BLaER1 (cell line): ENCODE measurements around the gene R3HDM4.

Source experiments
- H3K27ac ChIP-seq: shearing (Covaris generic); formaldehyde crosslinking; 2 replicates; pipeline ENCODE4 v1.8.1; 2022
- H3K27me3 ChIP-seq: shearing (Covaris generic); formaldehyde crosslinking; 2 replicates; pipeline ENCODE4 v1.8.1; 2022
- H3K36me3 ChIP-seq: shearing (Covaris generic); formaldehyde crosslinking; 2 replicates; pipeline ENCODE4 v1.8.1; 2022
- H3K4me1 ChIP-seq: shearing (Covaris generic); formaldehyde crosslinking; 2 replicates; pipeline ENCODE4 v1.8.1; 2022
- H3K4me2 ChIP-seq: shearing (Covaris generic); formaldehyde crosslinking; 2 replicates; pipeline ENCODE4 v1.8.1; 2022
- H3K4me3 ChIP-seq: shearing (Covaris generic); formaldehyde crosslinking; 2 replicates; pipeline ENCODE4 v1.8.1; 2022
- H3K9ac ChIP-seq: shearing (Covaris generic); formaldehyde crosslinking; 2 replicates; pipeline ENCODE4 v1.8.1; 2022
- H3K9me3 ChIP-seq: shearing (Covaris generic); formaldehyde crosslinking; 2 replicates; pipeline ENCODE4 v1.8.1; 2022
- H4K20me1 ChIP-seq: shearing (Covaris generic); formaldehyde crosslinking; 2 replicates; pipeline ENCODE4 v1.8.1; 2022
- Cebpa-rat ChIP-seq: shearing (Covaris generic); IDR thresholded peaks from 2 replicates; pipeline ENCODE4 v1.8.1; 2022

The R3HDM4 gene

DNA sequence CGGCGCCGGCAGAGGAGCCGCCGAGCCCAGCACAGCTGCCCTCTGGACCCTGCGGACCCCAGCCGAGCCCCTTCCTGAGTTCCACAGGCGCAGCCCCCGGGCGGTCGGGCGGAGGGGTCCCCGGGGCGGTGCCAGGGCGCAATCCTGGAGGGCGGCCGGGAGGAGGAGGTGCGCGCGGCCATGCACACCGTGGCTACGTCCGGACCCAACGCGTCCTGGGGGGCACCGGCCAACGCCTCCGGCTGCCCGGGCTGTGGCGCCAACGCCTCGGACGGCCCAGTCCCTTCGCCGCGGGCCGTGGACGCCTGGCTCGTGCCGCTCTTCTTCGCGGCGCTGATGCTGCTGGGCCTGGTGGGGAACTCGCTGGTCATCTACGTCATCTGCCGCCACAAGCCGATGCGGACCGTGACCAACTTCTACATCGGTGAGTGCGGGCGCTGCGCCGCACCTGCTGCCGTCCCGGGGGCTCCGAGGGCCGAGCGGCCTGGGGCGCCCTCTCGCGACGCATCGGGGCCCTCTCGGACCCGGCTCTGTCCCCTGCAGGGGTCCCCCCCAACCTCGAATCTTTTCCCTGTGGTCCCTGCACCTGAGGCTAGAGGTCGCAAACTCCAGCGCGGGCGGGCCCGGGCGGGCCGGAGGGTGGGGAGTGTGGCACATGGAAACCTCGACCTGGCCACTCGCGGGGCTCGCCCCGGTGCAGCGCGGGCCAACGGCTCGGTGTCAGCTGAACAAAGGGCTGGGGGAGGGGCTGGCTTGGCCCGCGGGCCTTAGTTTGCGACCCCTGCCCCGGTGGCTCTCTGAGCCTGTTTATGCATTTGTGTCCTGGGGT, 4.5 kb upstream of the R3HDM4 start, which contains the start of gene KISS1R:
TSS of gene KISS1R (plus strand) at position 11 of the 829 bp plus-strand sequence. CDS start at position 181, 170 bp downstream.
- no peak for TF ChIP-seq Cebpa-rat
- H3K4me2 ChIP-seq = peak within 1 kb of the TSS; percentile 78
- no peak within 1 kb of the TSS for H3K9ac ChIP-seq
- H3K27ac ChIP-seq = no peak within 1 kb of the TSS
- no peaks in the 10 kb centered on the region for H3K36me3 ChIP-seq
- H3K9me3 ChIP-seq = no peaks in the 10 kb centered on the region
- peaks cover 76% of the 10 kb centered on the region for H3K27me3 ChIP-seq
- H3K4me3 ChIP-seq = peak within 1 kb of the TSS; percentile 60
- peaks cover 34% of the 10 kb centered on the region for H4K20me1 ChIP-seq
- peaks cover 41% of the 10 kb centered on the region for H3K4me1 ChIP-seq

GRCh38 chr19:916645-917322, 3.8 kb upstream of the R3HDM4 start:
- Histone ChIP-seq H3K27me3 (peaks cover 72% of the 10 kb centered on the region), H3K4me1 (peaks cover 41% of the 10 kb centered on the region), H3K4me2 (peak overlapping the region; percentile 78), H4K20me1 (peaks cover 34% of the 10 kb centered on the region), H3K27ac (no peak overlapping the region), H3K9me3 (no peaks in the 10 kb centered on the region), H3K9ac (no peak overlapping the region), H3K4me3 (peak overlapping the region; percentile 60), H3K36me3 (no peaks in the 10 kb centered on the region)
- TF ChIP-seq Cebpa-rat = no peak

GRCh38 chr19:912181-913079, 589 bp downstream of the R3HDM4 start:
- H3K4me1 ChIP-seq = peaks cover 42% of the 10 kb centered on the region
- H3K9ac ChIP-seq = peak overlapping the region; percentile 86
- peak overlapping the region; percentile 84 for H3K27ac ChIP-seq
- H3K4me3 ChIP-seq = peak overlapping the region; percentile 90
- H3K4me2 ChIP-seq = peak overlapping the region; percentile 59
- TF ChIP-seq Cebpa-rat = no peak
- no peaks in the 10 kb centered on the region for H3K9me3 ChIP-seq
- peaks cover 31% of the 10 kb centered on the region for H3K27me3 ChIP-seq
- H4K20me1 ChIP-seq = peaks cover 47% of the 10 kb centered on the region
- 0 out of 2 replicates have a peak, but pooled peaks cover 5% of the 10 kb centered on the region for H3K36me3 ChIP-seq

DNA sequence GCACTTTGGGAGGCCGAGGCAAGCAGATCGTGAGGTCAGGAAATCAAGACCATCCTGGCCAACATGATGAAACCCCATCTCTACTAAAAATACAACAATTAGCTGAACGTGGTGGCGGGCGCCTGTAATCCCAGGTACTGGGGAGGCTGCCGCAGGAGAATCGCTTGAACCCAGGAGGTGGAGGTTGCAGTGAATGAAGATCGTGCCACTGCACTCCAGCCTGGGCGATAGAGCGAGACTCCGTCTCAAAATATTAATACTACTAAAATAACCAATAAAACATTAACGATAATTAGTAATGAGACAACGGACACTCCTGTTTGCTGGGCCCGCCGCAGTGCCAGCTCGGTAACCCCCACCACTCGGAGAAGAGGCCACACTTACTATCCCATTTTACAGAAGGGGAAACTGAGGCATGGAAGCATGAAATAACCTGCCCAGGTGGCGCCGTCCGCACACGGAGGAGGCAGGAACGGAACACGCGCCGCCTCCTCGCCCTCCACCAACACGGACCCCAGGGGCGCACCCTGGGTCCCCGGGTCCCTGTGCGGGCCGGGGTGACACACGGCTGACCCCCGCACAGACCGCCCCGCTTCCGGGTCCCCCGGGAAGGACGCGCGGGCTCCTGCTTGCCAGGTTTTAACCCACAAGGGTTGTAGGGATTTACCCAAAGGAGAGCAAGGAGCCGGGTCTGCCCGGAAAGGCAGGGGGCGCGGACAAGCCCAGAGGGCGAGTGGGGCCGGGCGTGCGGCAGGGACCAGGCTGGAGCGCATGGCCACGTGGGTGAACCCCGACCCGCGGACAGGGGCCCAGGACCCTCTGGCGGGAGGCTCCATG, 1.6 kb downstream of the R3HDM4 start:
- no peak overlapping the region; the same call in 1 of the 2 replicates for H3K4me2 ChIP-seq
- H3K4me3 ChIP-seq = no peak overlapping the region
- peaks cover 21% of the 10 kb centered on the region for H3K27me3 ChIP-seq
- TF ChIP-seq Cebpa-rat = no peak
- peaks cover 53% of the 10 kb centered on the region for H4K20me1 ChIP-seq
- H3K36me3 ChIP-seq = 0 out of 2 replicates have a peak, but pooled peaks cover 5% of the 10 kb centered on the region
- H3K27ac ChIP-seq = no peak overlapping the region
- no peaks in the 10 kb centered on the region for H3K9me3 ChIP-seq
- no peak overlapping the region for H3K9ac ChIP-seq
- peaks cover 48% of the 10 kb centered on the region for H3K4me1 ChIP-seq

DNA sequence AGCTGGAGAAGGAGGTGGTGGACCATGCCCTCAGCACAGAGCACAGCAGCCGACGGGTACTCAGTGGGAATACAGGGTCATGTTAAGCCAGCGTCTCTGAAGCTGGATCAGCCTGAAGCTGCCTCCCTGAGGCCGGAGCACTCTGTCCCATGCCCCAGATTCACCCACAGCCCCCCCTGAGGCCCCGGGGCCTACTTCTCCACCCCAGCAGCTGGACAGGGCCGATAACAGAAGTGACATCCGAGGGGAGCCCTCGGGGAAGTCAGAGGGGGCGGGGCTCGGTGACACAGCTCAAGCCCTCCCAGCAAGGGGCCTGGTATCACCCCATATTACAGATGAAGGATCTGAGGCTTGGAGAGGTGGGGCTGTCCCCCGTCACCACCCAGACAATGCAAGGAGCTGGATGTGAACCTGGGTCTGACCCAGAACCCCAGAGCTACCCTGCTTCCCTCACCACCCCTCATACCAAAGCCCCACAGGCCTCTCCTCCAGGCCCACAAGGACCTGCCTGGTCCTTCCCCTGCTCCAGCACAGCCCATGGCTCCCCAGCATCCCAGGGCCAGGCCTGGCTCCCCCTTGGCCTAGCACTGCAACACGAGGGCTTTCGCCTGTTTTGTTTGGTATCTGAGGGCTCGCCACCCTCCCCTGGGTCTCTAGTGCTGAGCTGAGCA, 5.7 kb downstream of the R3HDM4 start:
- H3K27me3 ChIP-seq = no peaks in the 10 kb centered on the region

GRCh38 chr19:906480-906879, 6.5 kb downstream of the R3HDM4 start:
- Histone ChIP-seq H3K4me3 (no peak overlapping the region), H3K4me1 (peaks cover 49% of the 10 kb centered on the region), H4K20me1 (peaks cover 97% of the 10 kb centered on the region), H3K9me3 (no peaks in the 10 kb centered on the region), H3K36me3 (peaks cover 14% of the 10 kb centered on the region; the same call in 1 of the 2 replicates), H3K27me3 (no peaks in the 10 kb centered on the region), H3K27ac (no peak overlapping the region), H3K4me2 (peak overlapping the region; percentile 38), H3K9ac (no peak overlapping the region)
- TF ChIP-seq Cebpa-rat = no peak

More for the DNA sequence above, 5.7 kb downstream of the R3HDM4 start:
- Histone ChIP-seq H3K4me1 (peaks cover 49% of the 10 kb centered on the region), H3K36me3 (peaks cover 10% of the 10 kb centered on the region; the same call in 1 of the 2 replicates), H4K20me1 (peaks cover 94% of the 10 kb centered on the region), H3K9ac (no peak overlapping the region), H3K27ac (0 out of 2 replicates have a peak overlapping the region, but pooled peaks have one; percentile 12), H3K4me2 (peak overlapping the region; percentile 28), H3K4me3 (no peak overlapping the region), H3K9me3 (no peaks in the 10 kb centered on the region)
- TF ChIP-seq Cebpa-rat = no peak

DNA sequence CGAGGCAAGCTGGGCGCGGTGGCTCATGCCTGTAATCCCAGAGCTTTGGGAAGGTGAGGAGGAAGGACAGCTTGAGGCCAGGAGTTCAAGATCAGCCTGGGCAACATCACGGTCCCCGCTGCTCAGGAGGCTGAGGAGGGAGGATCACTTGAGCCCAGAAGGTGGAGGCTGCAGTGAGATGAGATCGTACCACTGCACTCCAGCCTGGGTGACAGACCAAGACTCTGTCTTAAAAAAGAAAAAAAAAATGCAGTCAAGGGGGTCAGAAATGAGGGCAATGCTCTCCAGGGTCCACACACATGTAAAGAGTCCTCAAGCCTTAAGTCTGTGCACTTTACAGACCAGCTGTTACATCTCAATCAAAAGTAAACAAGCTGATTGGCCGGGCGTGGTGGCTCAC, 8.5 kb downstream of the R3HDM4 start:
- Histone ChIP-seq H3K4me2 (no peak overlapping the region), H3K36me3 (peaks cover 20% of the 10 kb centered on the region), H3K27me3 (no peaks in the 10 kb centered on the region), H3K9me3 (no peaks in the 10 kb centered on the region), H3K4me1 (peaks cover 40% of the 10 kb centered on the region), H4K20me1 (peaks cover 86% of the 10 kb centered on the region), H3K4me3 (no peak overlapping the region), H3K9ac (no peak overlapping the region), H3K27ac (no peak overlapping the region)
- no peak for TF ChIP-seq Cebpa-rat

- H3K36me3 ChIP-seq = peaks cover 24% of the 10 kb centered on the region
- H3K27me3 ChIP-seq = no peaks in the 10 kb centered on the region
- H4K20me1 ChIP-seq = peaks cover 86% of the 10 kb centered on the region
- no peaks in the 10 kb centered on the region for H3K9me3 ChIP-seq
- H3K4me1 ChIP-seq = peaks cover 36% of the 10 kb centered on the region
- H3K4me2 ChIP-seq = no peak overlapping the region
- H3K4me3 ChIP-seq = no peak overlapping the region
- no peak overlapping the region for H3K27ac ChIP-seq
- TF ChIP-seq Cebpa-rat = no peak
- no peak overlapping the region for H3K9ac ChIP-seq
These were observed 9.7 kb downstream of the R3HDM4 start for GRCh38 chr19:903266-903797.
